ENCODE data around the gene RBM28. TPM values are rescaled to one million over a fixed set of nuclear protein-coding genes. Genes with fewer than 3 reads are reported as not detected.

Gene RBM28
- total and polyA plus RNA-seq, 7 donors, result 22.8 to 45.0 (median 28.8) TPM

- Histone ChIP-seq H3K27ac (no peak overlapping the region), H3K27me3 (ENCODE audit: insufficient read depth in 3 of 3, low read length in 2 of 3) (peaks cover 0 to 8% (median 0%) of the 10 kb centered on the region in 3 donors), H3K4me3 (no peak overlapping the region), H3K9me3 (no peaks in the 10 kb centered on the region), H3K36me3 (ENCODE audit: insufficient read depth in 1 of 2, low read depth in 1 of 2) (no peaks in the 10 kb centered on the region), H3K4me1 (peaks cover 5% of the 10 kb centered on the region)
- 78 to 85% (median 80%) methylated on average over 7 to 8 of the region's 8 CpGs for WGBS, 3 donors
- DNase-seq, result no peak
- intact Hi-C loops (cut with DNase I), result no loop called here
- no peak for ATAC-seq
- no peak for TF ChIP-seq CTCF (IDR thresholded peaks at IDR 0.05)
Observed at GRCh38 chr7:128352636-128353035, 8.9 kb upstream of the RBM28 start.

DNA sequence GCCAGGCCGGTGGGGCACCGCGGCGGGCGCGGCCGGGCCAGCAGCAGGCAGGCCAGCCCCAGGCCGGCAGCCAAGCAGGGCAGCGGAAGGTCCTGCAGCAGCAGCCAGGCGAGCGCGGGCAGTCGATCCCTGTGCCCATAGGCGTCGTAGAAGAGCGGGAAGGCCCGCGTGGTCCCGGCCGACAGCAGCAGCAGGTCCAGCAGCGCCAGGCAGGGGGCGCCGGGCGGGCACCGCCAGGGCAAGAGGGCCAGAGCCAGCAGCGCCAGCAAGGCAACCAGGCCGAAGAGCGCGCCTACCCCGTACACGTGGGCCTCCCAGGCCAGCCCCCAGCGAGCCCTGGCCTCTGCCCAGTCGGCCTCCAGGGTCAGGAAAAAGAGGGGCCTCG, 8.4 kb upstream of the RBM28 start:
- Histone ChIP-seq H3K36me3 (ENCODE audit: insufficient read depth in 1 of 2, low read depth in 1 of 2) (no peaks in the 10 kb centered on the region), H3K4me3 (peak overlapping the region; percentile 55), H3K27me3 (ENCODE audit: insufficient read depth in 3 of 3, low read length in 2 of 3) (peaks cover 0 to 8% (median 0%) of the 10 kb centered on the region in 3 donors), H3K9me3 (no peaks in the 10 kb centered on the region), H3K4me1 (peaks cover 5% of the 10 kb centered on the region), H3K27ac (no peak overlapping the region)
- 8 to 29% (median 10%) methylated on average over 9 to 34 of the region's 34 CpGs for WGBS, 3 donors
- intact Hi-C loops (cut with DNase I), result no loop called here
- DNase-seq (peak; percentile 69 to 82), ATAC-seq (peak; percentile 84 to 90 (median 88))
- peak; percentile 68 for TF ChIP-seq CTCF (IDR thresholded peaks at IDR 0.05)

DNA sequence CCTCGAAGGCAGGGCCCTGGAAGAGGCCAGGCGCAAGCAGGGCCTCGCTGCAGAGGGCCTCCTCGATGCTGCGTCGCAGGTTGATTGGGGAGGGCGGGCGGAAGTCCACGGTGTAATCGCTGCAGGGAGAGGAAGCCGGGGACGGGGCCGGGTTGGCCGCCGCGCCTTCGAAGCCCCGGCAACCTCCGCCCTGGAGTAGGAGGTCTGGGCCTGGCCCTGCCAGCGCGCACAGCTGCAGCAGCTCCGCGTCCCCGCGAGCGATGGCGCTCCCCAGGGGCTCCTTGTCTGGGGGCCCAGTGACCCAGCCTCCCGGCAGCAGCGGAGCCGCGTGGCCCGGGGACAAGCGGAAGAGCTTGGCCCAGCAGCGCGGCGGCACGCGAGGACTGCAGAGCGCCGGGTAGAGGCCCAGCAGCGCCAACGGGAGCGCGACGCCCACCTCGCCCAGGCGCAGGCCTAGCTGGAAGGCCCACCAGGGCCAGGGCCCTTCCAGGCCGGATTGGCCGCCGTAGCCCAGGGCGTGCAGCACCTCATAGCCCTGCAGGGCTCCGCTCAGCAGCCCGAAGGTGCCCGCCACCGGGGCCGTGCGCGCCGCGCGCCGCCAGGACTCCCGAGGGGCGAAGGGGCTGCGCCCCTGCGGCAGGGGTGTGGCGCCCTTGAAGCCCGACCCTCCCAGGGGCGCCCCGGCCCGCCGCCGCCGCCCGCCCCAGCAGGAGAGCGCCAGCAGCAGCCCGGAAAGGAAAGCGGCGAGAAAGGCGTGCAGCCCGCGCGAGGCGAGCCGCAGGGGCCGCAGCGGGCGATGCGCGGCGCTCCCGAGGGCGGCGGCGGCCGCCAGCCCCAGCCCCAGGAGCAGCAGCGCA, 7.8 kb upstream of the RBM28 start:
- ATAC-seq, result no peak
- Histone ChIP-seq H3K36me3 (ENCODE audit: insufficient read depth in 1 of 2, low read depth in 1 of 2) (no peaks in the 10 kb centered on the region), H3K4me1 (peaks cover 5% of the 10 kb centered on the region), H3K4me3 (peak overlapping the region; percentile 55), H3K27me3 (ENCODE audit: insufficient read depth in 3 of 3, low read length in 2 of 3) (peaks cover 0 to 8% (median 0%) of the 10 kb centered on the region in 3 donors), H3K9me3 (no peaks in the 10 kb centered on the region), H3K27ac (no peak overlapping the region)
- no peak for DNase-seq
- 22 to 30% (median 22%) methylated on average over 62 to 97 of the region's 97 CpGs for WGBS, 3 donors
- intact Hi-C loops (cut with DNase I), result no loop called here
- TF ChIP-seq CTCF (IDR thresholded peaks at IDR 0.05), result no peak

GRCh38 chr7:128350708-128351295, 7.1 kb upstream of the RBM28 start:
- no peak for ATAC-seq
- intact Hi-C loops (cut with DNase I), result no loop called here
- no peaks in the 10 kb centered on the region for H3K36me3 ChIP-seq (ENCODE audit: insufficient read depth in 1 of 2, low read depth in 1 of 2)
- H3K4me1 ChIP-seq, result peaks cover 5% of the 10 kb centered on the region
- no peak for TF ChIP-seq CTCF (IDR thresholded peaks at IDR 0.05)
- H3K27ac ChIP-seq, result no peak overlapping the region
- H3K27me3 ChIP-seq (ENCODE audit: insufficient read depth in 3 of 3, low read length in 2 of 3), result peaks cover 0 to 8% (median 0%) of the 10 kb centered on the region in 3 donors
- no peak overlapping the region for H3K4me3 ChIP-seq
- no peak for DNase-seq
- no peaks in the 10 kb centered on the region for H3K9me3 ChIP-seq
- 71 to 83% (median 79%) methylated on average over 29 to 35 of the region's 35 CpGs for WGBS, 3 donors
